CD4-positive, alpha-beta T cell treated with Interleukin-4 for 4 hours (primary cell): ENCODE results near the gene TTLL3.
"Not testable (repeated sequence)": the region's sequence is repeated elsewhere in the genome, so short reads cannot be mapped to it uniquely, and the experiment has no call there.

Source experiments
- DNase-seq: peaks from one replicate; pipeline ENCODE4 v3.0.0-alpha.2; 2020

TTLL3 gene

GRCh38 chr3:9809615-9810432, at the start of gene TTLL3:
Gene TTLL3, plus strand, starts transcription at chr3:9810262. Its CDS starts 400 bp downstream, at chr3:9810662.
- DNase-seq = peak; percentile 42

- DNase-seq = no peak
These were observed 49.1 kb upstream of the TTLL3 start for GRCh38 chr3:9760779-9761505.

GRCh38 chr3:9761919-9762318, 48.1 kb upstream of the TTLL3 start:
- no peak for DNase-seq

- no peak for DNase-seq
These were observed 47.2 kb upstream of the TTLL3 start for GRCh38 chr3:9762871-9763270.

- no peak for DNase-seq
These were observed 44.2 kb upstream of the TTLL3 start for GRCh38 chr3:9765865-9766264.

- no peak for DNase-seq
These were observed 42.6 kb upstream of the TTLL3 start for GRCh38 chr3:9767418-9767817.

- no peak for DNase-seq
These were observed 41.8 kb upstream of the TTLL3 start for GRCh38 chr3:9768141-9768775.

GRCh38 chr3:9769012-9769411, 41.0 kb upstream of the TTLL3 start:
- no peak for DNase-seq

GRCh38 chr3:9769426-9770275, 40.4 kb upstream of the TTLL3 start, which contains the start of gene CAMK1:
Gene CAMK1, minus strand, starts transcription at chr3:9769947. Its CDS starts 2,198 bp downstream, at chr3:9767749.
- DNase-seq = peak; percentile 39

GRCh38 chr3:9770276-9770812, 39.7 kb upstream of the TTLL3 start:
- no peak for DNase-seq

- DNase-seq = not testable (repeated sequence)
These were observed 39.1 kb upstream of the TTLL3 start for GRCh38 chr3:9771007-9771406.

- no peak for DNase-seq
These were observed 33.0 kb upstream of the TTLL3 start for GRCh38 chr3:9776896-9777693.

- no peak for DNase-seq
These were observed 32.4 kb upstream of the TTLL3 start for GRCh38 chr3:9777694-9778021.

- DNase-seq = no peak
These were observed 31.7 kb upstream of the TTLL3 start for GRCh38 chr3:9778143-9779074.

GRCh38 chr3:9779075-9779593, 30.9 kb upstream of the TTLL3 start:
- DNase-seq = no peak

- peak; percentile 29 for DNase-seq
These were observed 30.2 kb upstream of the TTLL3 start for GRCh38 chr3:9779721-9780457.

GRCh38 chr3:9780458-9780812, 29.6 kb upstream of the TTLL3 start:
- DNase-seq = no peak

GRCh38 chr3:9780910-9781309, 29.2 kb upstream of the TTLL3 start:
- DNase-seq = no peak

- DNase-seq = no peak
These were observed 28.5 kb upstream of the TTLL3 start for GRCh38 chr3:9781551-9781950.
